ENCODE results near the gene RCCD1.
"Not testable (repeated sequence)": the region's sequence is repeated elsewhere in the genome, so short reads cannot be mapped to it uniquely, and the experiment has no call there.

Gene RCCD1

GRCh38 chr15:90918034-90918788 is 36.5 kb upstream of the RCCD1 start:
- DNase-seq: no peak

- no peak for DNase-seq
Observed at GRCh38 chr15:90918835-90919234, 35.8 kb upstream of the RCCD1 start.

- DNase-seq: no peak
Observed at GRCh38 chr15:90921887-90922286, 32.8 kb upstream of the RCCD1 start.

GRCh38 chr15:90922712-90923322 is 31.9 kb upstream of the RCCD1 start:
- DNase-seq: not testable (repeated sequence)

GRCh38 chr15:90924375-90924774 is 30.3 kb upstream of the RCCD1 start:
- DNase-seq: no peak

GRCh38 chr15:90926766-90927165 is 27.9 kb upstream of the RCCD1 start:
- DNase-seq: not testable (repeated sequence)

- peak; percentile 36 to 43 for DNase-seq
Observed at GRCh38 chr15:90928106-90928505, 26.6 kb upstream of the RCCD1 start.

- DNase-seq: peak; percentile 30 to 33
Observed at GRCh38 chr15:90929246-90930019, 25.3 kb upstream of the RCCD1 start.

GRCh38 chr15:90930861-90931574 is 23.7 kb upstream of the RCCD1 start:
- peak in 1 of 2 donors; percentile 50 for DNase-seq

GRCh38 chr15:90931575-90931827 is 23.2 kb upstream of the RCCD1 start:
- DNase-seq: no peak

GRCh38 chr15:90931828-90932659 is 22.6 kb upstream of the RCCD1 start, which contains the start of gene HDDC3:
Gene HDDC3 (minus strand): TSS chr15:90932549. CDS start chr15:90932540, 9 bp downstream.
- peak; percentile 77 to 98 for DNase-seq

GRCh38 chr15:90932660-90932991 is 22.1 kb upstream of the RCCD1 start:
- no peak for DNase-seq

GRCh38 chr15:90933301-90933700 is 21.4 kb upstream of the RCCD1 start:
- DNase-seq: no peak

- DNase-seq: peak; percentile 59 to 86
Observed at GRCh38 chr15:90934256-90934948, 20.3 kb upstream of the RCCD1 start.

- DNase-seq: peak; percentile 69 to 86
Observed at GRCh38 chr15:90934949-90935751, 19.5 kb upstream of the RCCD1 start, which contains the start of gene UNC45A. Gene UNC45A (plus strand): TSS chr15:90935285. CDS start chr15:90935325, 40 bp downstream.

GRCh38 chr15:90936823-90937222 is 17.9 kb upstream of the RCCD1 start:
- DNase-seq: no peak

- DNase-seq: no peak
Observed at GRCh38 chr15:90938261-90938660, 16.4 kb upstream of the RCCD1 start.

GRCh38 chr15:90939756-90940155 is 14.9 kb upstream of the RCCD1 start:
- DNase-seq: no peak

- no peak for DNase-seq
Observed at GRCh38 chr15:90941038-90941437, 13.6 kb upstream of the RCCD1 start.

GRCh38 chr15:90942354-90943120 is 12.1 kb upstream of the RCCD1 start:
- no peak for DNase-seq

All from inflammatory macrophage treated with lipopolysaccharide for 1 hour (primary cell).